ENCODE results near the gene S1PR3.

DNA sequence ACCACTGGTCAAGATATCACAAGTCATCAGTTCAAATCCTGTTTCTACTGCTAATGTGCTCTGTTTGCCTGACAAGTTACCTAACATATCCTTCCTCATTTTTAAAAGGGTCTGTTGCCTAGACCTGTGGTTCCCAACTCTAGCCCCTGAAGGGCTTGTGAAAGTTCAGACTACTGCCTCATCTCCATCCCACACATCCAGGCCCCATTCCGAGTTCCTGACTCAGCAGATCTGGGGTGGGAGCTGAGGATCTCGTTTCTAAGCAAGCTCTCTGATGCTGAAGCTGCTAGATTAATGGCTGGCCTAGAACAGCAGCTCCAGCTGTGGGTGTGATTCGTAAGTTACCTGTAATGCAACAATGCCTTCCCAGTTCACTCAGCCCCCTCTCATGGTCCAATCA, 32.5 kb downstream of the S1PR3 start:
- TF ChIP-seq CTCF (conservative IDR thresholded peaks at IDR 0.05 in 1 of 2, IDR thresholded peaks at IDR 0.05 in 1 of 2; ENCODE audit: extremely low read depth in 1 of 2, insufficient read depth in 1 of 2, low read depth in 1 of 2, low read length in 2 of 2) (no peak), EZH2 (IDR thresholded peaks at IDR 0.05; ENCODE audit: borderline replicate concordance, low read length) (no peak)
